Breast epithelium (tissue), 3 donors: ENCODE data around the gene BST1.

ENCODE experiments used
- POLR2A ChIP-seq: fragments of 450-650 bp; IDR thresholded peaks from one replicate; pipeline ENCODE4 v1.6.1; 2016; ENCODE audit warnings: antibody characterized with exemption, mild to moderate bottlenecking, moderate library complexity
- TF ChIP-seq, protein P1 (sequence below), 3 donors: fragments of 450-650 bp; IDR thresholded peaks; one replicate each; pipeline ENCODE4 v1.5.1; 2016 to 2017; ENCODE audit warnings: antibody characterized with exemption in 3 of 3, mild to moderate bottlenecking in 3 of 3, moderate library complexity in 3 of 3

DNA sequence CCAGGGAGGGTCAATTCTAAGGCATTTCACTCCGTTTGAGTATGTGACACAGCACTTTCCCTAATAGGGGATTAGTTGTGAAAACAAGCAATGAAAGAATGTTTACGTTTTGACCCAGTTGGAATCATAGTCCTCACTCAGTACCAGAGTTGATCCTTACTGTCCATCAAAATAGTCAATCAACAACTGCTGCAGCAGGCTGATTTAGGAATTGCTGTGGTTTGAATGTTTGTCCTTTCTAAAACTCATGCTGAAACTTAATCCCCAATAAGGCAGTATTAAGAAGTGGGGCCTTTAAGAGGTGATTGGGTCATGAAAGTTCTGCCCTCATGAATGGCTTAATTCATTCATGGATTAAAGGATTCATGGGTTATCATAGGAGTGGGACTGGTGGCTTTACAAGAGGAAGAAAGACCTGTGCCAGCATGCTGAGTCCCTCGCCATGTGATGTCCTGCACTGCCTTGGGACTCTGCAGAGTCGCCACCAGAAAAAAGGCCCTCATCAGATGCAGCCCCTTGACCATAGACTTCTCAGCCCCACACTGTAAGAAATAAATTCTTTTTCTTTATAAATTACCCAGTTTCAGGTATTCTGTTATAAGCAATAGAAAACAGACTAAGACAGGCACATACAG, 44.6 kb upstream of the BST1 start:
- TF ChIP-seq, protein P1, sequence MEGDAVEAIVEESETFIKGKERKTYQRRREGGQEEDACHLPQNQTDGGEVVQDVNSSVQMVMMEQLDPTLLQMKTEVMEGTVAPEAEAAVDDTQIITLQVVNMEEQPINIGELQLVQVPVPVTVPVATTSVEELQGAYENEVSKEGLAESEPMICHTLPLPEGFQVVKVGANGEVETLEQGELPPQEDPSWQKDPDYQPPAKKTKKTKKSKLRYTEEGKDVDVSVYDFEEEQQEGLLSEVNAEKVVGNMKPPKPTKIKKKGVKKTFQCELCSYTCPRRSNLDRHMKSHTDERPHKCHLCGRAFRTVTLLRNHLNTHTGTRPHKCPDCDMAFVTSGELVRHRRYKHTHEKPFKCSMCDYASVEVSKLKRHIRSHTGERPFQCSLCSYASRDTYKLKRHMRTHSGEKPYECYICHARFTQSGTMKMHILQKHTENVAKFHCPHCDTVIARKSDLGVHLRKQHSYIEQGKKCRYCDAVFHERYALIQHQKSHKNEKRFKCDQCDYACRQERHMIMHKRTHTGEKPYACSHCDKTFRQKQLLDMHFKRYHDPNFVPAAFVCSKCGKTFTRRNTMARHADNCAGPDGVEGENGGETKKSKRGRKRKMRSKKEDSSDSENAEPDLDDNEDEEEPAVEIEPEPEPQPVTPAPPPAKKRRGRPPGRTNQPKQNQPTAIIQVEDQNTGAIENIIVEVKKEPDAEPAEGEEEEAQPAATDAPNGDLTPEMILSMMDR (IDR thresholded peaks at IDR 0.05): no peak
- no peak for TF ChIP-seq POLR2A
